Right lung (tissue), 5 donors: Measurements from ENCODE around the gene TTYH2. TPM values are rescaled to one million over a fixed set of nuclear protein-coding genes. Genes with fewer than 3 reads are reported as not detected.
A peak's percentile ranks its signal among the peaks of the same experiment; 100 is the strongest.

ENCODE experiments used
- DNase-seq, 2 donors: peaks; one replicate each; pipeline ENCODE4 v3.0.0-alpha.2; 2013
- polyA plus RNA-seq, 5 donors: library from polyadenylated mRNA; unstranded; fragments of 120-200 nt; gene quantifications; one replicate each; pipeline versions ENCODE4 v1.2.1 to v1.2.3, GENCODE V29; 2013; ENCODE audit warnings: inconsistent platforms in 1 of 5, low replicate concordance in 1 of 5; ENCODE audit not compliant: insufficient read length in 5 of 5, insufficient read depth in 1 of 5

Gene TTYH2
- polyA plus RNA-seq, 5 donors: 11.7 to 27.1 (median 19.9) TPM

DNA sequence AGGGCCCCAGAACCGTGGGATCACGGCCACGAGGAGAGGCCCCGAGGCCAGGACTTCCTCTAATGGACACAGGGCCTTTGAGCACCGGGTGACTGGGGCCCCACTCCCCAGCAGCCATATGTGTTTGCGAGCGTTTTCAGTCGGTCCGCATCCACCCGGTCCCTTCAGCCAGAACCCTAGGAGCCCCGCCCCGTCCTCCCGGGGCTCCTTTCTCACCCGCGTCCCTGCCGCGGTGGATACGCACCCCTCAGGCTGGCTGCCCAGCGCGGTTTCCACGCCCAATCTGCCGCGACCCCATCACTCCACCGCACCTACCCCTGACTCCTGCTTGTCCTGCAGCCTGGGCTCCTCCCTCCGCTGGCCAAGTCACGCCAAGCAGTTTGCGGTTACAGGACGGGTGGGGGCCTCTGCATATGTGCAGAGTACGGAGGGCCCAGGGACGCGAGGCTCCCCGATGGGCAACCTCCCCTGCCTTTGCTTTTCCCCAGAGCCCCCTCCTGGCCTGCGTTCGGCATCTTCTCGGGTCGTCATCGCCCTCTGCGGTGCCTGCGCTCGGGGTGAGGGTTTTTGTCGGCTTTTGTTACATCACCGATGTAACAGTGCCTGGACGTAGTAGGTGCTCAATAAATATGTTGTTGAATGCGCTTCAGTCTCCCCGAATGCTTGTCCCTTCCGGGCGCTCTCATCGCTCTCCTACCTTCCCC is 1.0 kb upstream of the TTYH2 start:
- no peak for DNase-seq

DNA sequence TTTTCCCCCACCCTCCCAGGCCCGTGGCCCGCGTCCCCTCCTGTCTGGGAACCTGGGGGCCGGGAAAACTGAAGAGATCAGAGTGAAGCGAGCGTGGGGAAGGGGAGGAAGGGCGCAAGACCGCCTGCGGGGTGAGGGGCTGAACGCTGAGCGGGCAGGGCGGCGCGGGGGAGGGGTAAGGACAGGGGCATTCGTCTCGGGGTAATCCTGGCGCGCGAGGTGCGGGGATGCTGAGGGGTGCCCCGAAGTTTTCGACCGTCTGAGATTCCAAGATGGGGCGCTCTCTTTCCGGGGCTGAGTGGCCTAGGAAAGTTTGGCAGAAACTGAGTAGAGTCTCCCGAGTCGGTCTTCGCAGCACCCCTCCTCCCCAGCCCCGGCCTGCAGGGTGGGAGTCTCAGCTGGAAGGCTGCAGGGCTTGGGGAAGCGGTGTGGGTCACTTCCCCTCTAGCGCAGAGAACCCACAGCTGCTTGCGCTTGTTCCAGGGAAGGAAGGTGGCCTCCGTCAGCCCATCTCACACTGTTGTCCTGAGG is 555 bp downstream of the TTYH2 start:
- DNase-seq: peak in 1 of 2 donors; percentile 45

DNA sequence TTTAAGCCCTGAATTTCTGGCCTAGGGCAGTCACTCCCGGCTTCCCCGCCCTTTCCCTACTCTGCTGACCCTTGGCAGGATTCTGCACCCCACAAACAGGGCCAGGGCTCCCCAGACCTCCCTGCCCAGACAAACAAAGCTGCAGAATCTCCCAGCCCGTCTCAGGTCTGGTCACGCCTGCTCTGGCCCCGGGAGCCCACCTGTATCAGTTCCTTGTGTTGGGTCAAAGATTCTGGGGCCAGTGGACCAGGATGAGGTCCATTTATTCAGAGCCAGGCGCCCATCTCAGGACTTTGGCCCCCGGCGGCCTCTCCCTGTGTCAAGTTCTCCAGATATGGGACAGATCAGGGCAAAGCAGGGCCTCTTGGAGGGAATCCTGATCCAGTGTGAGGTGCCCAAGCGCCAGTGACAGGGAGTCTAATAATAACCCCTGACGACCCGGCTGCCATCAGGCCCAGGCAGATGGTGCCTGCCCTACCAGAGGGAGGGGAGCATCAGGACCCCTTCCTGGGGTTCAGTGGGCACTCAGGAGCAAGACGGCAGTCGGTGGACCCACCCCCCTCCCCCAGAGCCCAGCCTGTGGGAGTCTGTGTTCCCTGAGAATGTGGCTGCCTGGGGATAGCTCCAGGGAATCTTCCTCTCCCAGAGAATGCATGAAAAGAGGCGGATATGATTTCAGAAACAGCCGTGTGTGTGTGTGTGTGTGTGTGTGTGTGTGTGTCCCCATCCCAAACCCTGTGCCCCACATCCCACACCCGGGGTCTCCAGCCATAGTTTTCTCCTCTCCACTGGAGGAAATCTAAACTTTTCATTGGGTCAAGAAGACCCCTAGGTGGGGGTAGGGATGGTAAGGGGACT is 1.3 kb downstream of the TTYH2 start:
- no peak for DNase-seq

DNA sequence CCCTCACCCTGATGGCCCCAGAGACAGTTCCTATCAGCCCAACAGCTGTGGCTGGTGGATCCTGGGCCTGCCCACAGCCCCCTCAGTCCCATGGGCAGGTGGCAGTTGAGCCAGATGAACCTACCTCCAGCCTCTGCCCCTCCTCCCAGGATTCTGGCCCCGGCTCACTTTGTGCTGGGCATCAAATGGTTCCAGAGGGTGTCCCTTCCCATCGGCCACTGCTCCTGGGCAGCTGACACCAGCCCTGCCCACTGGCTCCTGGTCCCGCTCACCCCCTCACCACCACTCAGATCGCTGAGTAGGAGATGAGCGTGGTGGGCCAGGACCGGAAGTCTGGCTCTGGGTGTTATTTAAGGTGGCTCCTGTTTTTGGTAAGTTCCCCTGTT is 2.0 kb downstream of the TTYH2 start:
- DNase-seq: no peak

DNA sequence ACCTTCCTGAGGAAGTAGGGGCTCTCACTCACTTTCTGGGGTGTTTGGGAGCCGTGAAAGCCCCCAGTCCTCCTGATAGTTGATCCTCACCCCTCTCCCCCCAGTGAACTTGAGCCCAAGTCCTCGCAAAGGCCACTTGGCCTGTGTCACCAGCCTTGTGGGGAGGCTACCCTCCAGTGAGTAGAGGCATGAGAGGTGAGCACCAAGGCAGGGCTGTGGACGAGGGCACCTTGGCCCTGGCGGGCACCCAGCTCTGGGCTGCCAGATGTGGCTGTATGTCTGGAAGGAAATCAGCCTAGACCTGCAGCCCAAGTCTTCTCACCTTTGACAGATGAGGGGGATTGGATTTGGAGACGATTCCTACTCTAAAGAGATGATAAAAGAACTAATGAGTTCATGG is 3.1 kb downstream of the TTYH2 start:
- no peak for DNase-seq

DNA sequence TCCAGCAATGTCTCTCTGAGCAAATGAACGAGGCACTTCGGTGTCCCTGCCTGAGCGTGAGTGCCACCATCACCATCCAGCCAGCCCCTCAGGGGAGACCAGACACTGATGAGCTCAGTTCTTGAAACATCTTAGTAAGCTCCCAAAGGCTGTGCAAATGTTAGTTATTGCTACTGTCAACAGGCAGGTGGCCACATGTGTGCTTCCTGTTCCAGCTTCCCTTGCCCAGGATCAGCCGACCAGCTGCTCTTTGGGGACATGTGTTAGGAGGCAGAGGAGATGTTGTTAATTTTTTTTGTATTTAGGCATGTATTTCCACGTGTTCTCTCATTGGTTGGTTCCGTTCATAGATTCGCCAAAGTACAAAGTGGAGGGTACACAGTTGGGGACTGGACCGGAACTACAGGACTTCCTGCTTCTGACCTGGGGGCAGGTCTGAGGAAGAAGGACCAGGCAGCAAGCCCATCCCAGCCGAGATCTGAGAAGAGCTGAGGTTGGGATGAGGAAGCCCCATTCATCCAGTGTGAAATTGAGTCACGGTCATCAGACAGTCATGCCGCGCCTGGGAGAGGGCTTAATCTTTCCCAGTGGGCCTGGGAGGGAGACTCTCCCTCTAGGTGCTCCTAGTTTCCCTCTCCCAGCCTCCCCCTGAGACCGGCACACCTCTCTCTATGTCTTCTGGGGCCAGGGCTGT is 3.8 kb downstream of the TTYH2 start:
- DNase-seq: no peak

DNA sequence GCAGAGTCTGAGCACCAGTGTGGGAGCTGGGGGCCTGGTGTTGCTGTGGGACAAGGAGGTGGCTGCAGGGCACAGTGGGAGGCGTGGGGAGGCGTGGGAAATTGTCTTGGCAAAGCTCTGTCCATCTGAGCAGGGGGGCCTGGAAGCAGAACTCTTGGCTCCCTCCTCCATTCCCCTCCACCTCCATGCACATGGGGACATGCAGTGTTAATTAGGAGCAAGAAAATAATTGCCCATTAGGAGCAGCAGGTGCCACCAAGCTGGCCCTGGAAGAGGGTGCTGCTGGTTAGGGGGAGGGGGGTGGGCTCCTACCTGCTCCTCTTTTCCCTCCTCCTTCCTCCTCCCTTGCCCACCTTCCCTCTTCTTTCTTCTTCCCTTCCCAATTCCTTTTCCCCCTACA is 4.5 kb downstream of the TTYH2 start:
- DNase-seq: no peak

DNA sequence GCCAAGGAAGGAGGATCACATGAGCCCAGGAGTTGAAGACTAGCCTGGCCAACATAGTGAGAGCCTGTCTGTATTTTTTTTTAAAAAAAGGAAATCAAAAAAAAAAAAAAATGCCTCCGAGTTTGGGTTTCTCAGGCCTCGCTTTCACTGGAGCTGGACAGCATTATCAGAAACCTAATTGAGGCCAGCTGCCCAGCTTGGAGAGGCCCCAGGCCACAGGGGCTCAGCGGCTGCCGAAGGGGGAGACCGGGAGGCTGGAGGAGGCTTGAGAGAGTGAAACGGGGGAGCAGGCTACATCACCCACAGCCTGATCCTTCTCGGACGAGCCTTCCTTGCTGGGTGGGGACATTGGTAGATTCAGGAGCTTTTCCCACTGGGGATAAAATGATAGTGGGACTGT is 5.1 kb downstream of the TTYH2 start:
- DNase-seq: no peak

DNA sequence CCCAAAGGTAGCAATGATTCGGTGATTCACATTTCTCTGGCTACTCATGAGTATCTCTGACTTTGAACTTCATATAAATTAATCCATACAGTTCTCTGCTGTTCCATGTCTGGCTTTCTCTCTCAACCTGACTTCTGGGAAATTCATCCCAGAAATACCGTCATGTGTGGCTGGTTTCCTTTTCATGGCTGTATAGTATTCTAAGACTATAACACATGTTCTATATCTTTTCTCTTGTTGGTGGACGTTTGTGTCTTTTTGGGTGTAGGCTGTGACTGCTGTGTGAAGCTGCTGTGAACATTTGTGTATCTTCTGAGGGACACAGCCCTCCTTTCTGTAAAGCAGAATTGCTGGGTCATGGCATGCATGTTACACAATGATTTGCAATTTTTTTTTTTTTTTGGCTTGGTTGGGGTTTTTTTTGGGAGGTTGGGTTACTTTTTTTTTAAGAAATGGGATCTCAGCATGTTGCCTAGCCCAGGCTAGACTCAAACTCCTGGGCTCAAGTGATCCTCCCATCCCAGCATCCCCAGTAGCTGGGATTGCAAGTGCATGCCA is 6.3 kb downstream of the TTYH2 start:
- no peak for DNase-seq

DNA sequence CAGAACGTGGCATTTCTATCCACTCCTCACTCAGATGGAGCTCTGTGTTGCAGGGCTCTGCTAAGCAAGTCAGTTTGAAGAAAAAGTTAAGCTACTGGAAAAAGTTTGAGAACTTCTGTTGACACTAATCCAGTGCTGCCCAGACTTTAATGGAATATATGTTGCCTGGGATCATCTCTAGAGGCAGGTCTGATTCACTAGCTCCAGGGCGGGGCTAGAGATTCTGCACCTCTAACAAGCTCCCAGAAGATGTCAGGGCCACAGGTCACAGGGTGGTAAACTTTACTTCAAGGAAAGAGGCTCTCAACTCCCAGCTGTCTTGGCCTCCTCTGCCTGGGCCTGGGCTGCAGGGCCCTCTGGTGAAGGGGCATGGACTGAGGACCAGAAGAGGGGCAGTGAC is 6.8 kb downstream of the TTYH2 start:
- DNase-seq: no peak

DNA sequence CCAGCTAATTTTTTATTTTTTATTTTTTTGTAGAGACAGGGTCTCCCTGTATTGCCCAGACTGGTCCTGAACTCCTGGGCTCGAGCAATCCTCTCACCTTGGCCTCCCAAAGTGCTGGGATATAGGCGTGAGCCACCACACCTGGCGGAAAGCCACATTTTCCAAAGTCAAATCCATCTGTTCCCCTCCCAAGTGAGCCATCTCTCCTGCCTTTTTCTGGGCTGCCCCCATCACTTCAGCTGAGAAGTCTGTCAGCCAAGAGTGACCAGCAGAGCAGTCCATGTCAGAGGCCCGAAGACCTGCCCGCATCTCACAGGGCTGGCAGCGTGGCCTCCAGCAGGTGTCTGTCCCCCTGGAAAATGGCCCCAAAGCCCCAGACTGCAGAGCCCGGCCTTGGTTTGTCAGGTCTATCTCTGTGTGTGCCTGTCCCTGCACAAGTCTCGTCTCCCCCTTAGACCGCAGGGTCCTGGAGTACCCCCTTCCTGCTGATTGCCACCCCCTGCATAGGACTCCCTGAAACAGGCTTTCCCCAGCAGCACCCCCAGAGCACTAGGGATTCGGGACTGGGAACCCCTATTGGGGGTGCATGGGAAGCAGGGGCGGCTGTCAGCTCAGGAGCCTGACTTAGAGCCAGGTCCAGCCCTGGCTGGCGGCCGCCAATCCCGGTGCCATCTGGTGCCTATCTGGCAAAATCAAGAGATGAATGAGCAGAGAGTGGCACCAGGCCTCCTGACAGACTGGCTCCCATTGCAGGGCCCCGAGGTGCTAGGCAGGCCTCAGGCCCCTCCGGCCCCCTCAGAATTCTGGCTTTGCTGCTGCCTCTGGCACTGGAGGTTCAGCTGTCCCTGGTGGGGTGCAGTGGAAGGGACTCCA is 7.8 kb downstream of the TTYH2 start:
- no peak for DNase-seq

DNA sequence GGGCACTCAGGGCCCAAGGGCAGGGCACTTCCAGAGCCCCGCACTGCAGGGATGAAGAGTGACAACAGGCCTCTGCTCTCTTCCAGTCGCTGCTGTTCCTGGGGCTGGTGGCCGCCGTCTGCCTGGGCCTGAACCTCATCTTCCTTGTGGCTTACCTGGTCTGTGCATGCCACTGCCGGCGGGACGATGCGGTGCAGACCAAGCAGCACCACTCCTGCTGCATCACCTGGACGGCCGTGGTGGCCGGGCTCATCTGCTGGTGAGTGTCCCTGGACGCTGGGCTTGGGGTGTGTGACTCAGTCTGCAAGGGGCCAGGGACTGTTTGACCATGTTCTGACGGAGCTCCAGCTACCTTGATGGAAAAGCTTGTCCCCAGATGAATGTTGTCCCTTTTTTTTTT is 9.0 kb downstream of the TTYH2 start:
- no peak for DNase-seq

DNA sequence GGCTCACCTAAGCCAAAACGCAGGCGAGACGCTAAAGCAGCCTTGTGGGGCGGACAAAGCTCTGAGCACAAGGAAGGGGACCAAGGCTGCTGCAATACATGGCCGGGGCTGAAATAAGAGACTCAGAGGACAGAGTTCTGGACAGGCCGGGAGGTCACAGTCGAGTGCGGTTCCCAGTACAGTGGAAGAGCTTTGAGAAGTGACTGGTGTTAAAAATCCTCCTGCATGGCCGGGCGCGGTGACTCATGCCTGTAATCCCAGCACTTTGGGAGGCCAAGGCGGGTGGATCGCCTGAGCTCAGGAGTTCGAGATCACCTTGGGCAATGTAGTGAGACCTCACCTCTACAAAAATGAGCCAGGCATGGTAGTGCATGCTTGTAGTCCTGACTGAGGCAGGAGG is 10.5 kb downstream of the TTYH2 start:
- DNase-seq: no peak

DNA sequence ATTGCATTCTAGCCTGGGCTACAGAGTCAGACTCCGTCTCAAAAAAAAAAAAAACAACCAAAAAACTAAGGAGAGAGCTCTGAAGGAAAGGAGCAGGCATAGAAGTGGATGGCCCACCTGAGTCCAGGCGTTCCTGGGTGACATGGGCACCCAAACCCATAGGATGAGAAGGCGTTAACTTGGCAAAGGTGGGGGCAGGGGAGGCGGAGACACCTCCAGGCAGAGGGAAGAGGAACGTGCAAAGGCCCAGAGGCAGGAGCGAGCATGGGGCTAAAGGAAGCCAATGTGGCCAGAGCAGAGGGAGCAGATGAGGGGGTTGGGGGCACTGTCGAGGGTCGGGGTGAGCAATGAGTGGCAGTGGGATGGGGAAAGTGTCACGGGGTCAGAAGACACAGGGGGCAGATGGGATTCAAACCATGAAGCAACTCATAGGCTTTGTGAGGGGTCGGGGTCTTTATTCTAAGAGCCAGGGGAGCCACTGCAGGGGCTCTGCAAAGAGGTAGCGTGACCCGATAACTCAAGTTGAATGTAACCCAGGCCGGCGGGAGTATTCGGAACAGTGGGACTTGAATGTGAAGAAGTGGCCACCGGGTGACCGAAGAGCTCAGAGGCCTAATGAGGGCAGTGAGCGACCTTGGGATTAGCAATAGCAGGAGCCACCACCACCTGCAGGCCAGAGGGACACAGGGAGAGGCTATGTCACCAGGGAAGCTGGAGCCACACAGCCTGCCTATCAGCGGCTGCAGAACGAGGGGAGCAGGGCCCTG is 11.8 kb downstream of the TTYH2 start:
- DNase-seq: no peak

DNA sequence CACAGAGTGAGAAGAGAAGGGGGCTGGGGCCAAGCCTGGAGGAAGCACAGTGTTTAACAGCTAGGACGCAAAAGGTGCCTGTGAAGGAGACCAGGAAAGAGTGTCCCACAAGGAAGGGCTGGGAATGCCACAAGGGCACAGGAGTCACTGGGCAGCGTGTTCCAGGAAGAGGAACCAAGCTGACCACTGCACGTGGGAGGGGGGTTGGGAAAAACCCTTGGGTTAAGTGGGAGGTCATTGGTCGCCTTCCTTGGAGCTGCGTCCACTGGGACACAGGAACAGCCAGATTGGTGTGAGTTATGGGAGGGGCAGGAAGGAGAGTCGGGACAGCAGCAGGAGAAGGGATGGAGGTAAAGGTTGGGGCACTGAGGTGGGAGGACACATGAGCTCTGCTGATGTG is 12.9 kb downstream of the TTYH2 start:
- no peak for DNase-seq

DNA sequence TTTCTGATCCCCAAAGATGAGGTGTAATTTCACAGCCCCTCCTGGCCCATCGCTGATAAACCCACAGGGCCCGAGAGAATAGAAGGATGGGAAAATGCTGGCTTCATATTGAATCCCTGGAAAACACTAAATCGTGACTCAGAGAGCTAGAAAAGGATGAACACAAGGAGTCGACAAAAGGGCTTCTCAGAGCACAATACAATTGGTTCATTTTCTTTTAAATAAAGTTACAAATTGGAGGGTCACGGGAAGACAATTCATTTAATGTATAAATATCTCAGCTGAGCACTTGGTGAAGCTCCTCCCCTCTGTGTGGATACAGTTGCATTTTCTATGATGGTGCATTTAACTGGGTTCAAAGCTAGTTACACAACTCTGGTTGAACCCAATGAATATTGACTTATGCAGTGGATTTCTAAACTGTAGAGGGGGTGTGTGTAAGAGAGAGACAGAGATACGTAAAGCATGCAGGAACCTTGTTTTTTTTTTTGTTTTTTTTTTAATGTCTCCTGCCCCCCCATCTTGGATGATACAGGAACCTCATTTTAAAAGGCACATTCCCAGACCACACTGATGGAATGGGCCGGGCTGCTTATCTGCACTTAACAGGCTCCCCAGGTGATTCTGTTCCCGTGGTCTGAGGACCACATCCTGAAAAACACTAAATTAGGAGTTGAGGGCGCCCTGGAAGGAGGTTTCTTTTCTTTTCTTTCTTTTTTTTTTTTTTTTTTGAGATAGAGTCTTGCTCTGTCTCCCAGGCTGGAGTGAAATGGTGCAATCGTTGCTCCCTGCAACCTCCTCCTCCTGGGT is 14.1 kb downstream of the TTYH2 start:
- DNase-seq: no peak

DNA sequence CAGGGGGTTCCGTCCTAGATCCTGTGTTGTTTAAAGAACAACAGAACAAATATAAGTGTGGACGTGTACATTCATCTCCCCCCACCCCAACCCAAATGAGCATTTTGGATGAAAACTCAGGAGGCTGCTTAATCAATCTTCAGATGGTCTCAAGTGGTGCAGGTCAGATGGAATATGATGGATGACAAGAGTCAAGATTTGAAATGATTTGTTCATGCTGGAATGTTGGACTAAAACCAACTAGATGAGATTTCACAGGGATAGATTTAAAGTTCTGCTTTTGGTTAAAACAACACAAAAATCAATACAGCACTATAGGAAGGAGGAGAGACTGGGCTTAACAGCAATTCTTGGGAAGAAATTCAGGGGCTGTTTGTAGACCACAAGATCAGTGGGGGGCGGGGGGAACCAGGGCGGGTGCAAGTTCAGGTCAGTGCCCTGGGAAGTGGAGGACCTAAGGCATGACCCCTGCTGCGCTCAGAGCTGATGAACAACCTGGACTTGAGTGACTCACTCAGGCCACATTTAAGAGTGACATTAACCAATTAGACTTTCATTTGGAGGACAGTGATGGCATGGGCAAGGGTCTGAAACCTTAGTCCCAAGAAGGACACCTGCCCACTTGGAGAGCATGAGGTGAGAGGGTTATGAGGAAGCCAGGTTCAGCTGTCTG is 15.1 kb downstream of the TTYH2 start:
- no peak for DNase-seq

DNA sequence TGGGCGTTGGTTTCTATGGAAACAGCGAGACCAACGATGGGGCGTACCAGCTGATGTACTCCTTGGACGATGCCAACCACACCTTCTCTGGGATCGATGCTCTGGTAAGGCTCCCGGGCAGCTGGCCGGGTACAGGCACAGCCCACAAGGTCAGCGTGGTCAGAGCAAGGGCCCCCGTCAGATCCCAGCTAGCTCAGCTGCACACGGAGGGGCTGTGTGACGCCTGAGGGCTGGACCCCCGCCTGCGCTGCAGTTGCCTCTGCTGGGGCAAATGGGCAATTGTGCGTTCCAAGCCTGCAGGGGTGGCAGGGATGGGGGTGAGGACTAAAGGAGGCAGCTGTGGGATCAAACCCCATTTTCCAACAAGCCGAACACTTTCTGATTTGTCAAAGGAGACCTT is 17.5 kb downstream of the TTYH2 start:
- DNase-seq: no peak
